ENCODE measurements around the gene RELL1.

The RELL1 gene
- 24.0 to 58.2 reads per million in 2 experiments for total RNA-seq

DNA sequence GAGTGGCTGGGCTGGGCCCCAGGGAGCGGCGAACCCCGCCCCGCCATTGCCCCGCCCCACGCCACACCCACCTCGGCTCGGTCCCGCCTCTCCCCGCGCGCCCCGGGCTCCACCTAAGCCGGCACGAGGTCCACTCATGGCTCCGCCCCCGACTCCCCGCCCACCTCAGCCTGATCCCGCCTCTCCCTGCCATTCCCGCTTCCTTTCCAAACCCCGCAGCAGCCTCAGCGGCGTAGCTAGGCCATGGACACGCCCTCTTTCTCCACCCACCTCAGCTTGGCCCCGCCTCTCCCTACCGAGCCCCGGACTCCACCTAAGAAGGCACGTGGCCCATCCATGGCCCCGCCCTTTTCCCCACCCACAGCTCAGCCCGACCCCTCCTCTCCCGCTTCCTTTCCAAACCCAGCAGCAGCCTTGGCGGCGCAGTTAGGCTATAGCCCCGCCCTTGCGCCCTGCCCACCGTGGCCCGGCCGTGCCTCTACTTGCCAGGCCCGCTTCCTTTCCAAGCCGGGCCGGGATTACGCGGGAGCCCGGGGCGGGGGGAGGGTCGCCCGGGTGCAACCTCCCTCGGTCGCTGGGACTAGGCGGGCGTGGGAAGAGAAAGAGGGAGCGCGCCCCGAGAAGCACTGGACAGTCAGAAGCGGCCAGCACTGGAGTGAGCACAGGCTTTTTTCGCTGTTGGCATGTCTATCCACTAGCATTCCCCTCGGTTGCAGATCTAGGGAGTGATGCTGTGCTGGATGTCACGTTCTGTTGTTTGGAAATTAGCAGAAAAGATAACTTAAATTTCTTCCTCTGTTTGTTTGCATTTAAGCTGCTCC, at the start of gene RELL1:
Gene RELL1 (minus strand): TSS at position 4 of the 821 bp plus-strand sequence. CDS start 89 bp downstream, outside the sequence.
- DNase-seq (ENCODE audit: low read depth) = peak; percentile 95

- no peak for DNase-seq (ENCODE audit: low read depth)
Measured at GRCh38 chr4:37735578-37735977, 49.4 kb upstream of the RELL1 start.

DNA sequence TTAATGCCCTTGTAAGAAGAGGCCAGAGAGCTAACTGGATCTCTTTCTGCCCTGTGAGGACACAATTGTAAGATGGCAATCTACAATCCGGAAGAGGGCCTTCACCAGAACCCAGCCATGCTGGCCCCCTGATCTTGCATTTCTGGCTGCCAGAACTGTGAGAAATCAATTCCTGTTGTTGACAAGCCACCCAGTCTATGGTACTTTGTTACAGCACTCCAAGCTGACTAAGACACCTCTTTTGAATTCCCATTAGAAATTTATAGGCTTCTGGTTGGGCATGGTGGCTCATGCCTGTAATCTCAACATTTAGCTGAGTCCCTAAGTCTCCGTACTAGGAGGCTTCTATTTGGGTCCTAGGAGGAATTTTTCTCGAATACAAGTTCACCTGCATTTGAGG, 48.8 kb upstream of the RELL1 start:
- DNase-seq (ENCODE audit: low read depth) = no peak

GRCh38 chr4:37733240-37733867, 47.2 kb upstream of the RELL1 start:
- DNase-seq (ENCODE audit: low read depth) = no peak

GRCh38 chr4:37732526-37733186, 46.5 kb upstream of the RELL1 start:
- no peak for DNase-seq (ENCODE audit: low read depth)

- no peak for DNase-seq (ENCODE audit: low read depth)
Measured at GRCh38 chr4:37729649-37730004, 43.5 kb upstream of the RELL1 start.

DNA sequence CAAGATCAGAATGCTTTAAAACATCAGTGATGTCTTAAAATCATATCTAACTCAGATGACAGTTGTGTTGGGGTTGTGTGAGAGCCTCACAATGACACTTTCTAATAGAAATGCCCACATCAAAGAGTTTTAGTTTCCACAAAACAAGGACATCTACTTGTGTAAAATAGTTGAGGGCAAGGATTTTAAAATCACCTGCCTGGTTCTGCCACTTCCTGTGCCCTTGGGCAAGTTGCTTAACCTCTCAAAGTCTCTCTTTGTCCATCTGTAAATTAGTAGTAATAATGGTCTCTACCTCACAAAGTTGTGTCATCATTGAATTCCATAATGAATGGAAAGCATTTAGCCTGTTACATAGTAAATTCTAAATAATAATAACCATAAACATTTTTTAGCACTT, 41.9 kb upstream of the RELL1 start:
- DNase-seq (ENCODE audit: low read depth) = no peak

DNA sequence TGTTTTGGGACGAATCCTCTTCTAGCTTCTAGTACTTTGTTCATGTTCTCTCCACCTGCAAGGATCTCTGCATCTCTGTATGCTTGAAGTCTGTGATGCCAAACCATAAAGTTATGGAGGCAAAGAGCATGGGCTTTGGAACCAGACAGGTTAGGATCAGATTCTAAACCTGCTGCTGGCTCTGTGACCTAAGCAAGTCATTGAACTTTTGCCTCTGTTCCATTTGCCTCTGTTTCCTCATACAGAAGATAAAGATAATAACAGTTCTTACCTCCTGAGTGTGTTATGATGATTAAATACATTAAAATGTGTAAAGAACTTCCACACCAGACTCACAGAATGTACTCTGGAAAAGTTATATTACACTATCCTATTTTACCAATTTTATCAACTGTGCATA, 41.5 kb upstream of the RELL1 start:
- DNase-seq (ENCODE audit: low read depth) = no peak

- DNase-seq (ENCODE audit: low read depth) = no peak
Measured at GRCh38 chr4:37726666-37727065, 40.5 kb upstream of the RELL1 start.

DNA sequence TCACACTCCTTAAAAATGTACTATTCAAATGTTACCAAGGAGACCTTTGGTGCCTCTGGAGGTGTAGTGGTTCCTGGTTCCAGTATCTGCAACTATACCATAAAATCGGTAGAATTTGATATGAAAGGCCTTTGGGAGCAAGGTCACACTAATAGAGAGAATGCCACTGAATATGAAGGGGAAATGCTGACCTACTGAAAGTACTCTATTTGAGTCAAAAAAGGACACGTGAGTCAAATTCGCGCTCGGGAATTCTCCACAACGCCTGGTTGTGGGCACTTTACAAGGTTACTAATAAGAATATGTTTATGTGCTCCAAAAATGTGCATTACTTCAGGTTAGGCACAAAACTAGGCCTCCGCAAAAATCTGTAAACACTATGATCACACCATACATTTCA, 39.5 kb upstream of the RELL1 start:
- no peak for DNase-seq (ENCODE audit: low read depth)

DNA sequence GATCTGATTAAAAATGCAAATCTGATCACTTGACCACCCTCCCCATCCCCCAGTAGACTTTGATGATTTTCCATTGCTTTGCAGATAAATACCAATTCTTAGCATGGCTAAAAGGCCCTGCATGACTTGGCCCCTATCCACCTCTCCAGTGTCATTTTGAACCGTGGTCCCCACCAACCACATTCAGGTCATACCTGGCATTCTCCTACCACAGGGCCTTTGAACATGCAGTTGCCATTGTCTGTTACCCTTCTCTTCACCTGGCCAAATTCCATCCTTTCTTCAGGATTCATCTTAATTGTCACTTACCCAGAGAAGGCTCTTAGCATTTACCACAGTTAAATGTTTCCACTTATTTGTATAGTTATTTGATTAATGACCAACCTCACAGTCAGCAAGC, 36.9 kb upstream of the RELL1 start:
- DNase-seq (ENCODE audit: low read depth) = no peak

DNA sequence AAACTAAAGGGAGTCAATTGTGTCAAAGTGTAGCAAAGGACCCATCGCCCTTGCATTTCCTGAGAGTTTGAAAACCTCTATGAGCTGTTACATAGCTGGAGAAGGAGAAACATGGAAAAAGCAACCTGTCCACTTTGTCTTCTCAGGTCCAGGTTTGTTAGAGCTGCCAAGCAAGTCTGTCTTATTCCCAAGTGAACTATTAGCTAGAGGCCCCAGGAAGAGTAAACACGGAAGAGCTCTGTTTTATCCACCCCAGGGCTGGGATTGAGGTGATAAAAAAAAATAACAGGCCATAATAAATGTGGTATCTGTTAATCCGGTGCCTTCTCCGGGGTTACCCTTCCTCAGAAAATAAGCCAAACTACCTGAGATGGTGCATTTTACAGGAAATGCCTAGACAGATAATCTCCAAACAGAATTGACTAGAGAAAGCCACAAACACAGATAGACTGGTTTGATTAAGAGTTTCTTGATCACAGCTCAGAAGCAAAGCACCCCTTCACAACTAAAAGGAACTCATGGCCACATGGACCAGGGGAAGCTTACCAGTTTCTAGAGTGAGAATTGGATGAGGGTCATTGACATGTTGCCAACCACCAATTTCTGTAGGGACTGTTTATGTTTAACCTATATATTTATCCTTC, 35.9 kb upstream of the RELL1 start:
- DNase-seq (ENCODE audit: low read depth) = no peak

DNA sequence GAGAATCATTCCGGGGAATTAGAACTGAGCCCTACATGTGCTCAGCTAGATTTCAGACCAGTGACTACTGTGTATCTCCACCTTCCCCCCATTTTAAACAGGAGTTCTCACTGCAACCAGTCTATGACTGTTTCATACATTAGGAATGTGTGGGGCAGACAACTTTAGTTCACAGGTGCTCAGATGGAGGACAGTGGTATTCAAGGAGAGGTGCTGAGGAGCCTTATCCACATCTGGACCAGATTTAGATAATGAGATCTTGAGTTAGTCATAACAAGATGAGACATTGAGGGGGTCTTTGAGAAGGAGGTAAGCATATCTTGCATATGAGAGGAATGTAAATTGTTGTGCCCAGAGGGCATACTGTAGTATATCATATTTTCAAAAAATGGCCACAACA, 32.8 kb upstream of the RELL1 start:
- no peak for DNase-seq (ENCODE audit: low read depth)

GRCh38 chr4:37717576-37717975, 31.4 kb upstream of the RELL1 start:
- no peak for DNase-seq (ENCODE audit: low read depth)

DNA sequence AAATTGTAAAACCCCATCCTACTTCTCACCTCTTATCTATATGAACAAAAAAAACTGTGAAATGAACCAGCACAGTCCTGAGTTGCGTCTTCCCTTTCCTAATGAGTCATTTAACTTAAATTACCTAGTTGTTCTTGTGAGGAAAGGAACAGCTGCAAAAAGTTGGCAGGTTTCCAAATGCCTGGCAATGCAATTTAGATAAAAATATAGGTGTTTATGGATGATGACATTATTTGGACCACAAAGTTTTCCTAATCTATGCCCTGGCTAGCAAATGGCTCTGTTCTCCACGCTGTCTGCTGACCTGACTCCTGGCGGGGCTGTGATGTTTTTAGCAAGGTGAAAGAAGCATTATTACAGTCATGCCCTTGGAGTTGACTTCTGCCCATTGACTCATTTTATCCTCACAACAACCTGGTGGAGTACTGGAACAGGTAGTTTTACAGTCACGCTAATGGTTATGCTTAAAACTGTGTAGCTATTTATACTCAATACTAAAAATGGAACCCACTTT, 29.8 kb upstream of the RELL1 start:
- no peak for DNase-seq (ENCODE audit: low read depth)

- no peak for DNase-seq (ENCODE audit: low read depth)
Measured at GRCh38 chr4:37710491-37710890, 24.3 kb upstream of the RELL1 start.

GRCh38 chr4:37706032-37706431, 19.9 kb upstream of the RELL1 start:
- DNase-seq (ENCODE audit: low read depth) = no peak

- DNase-seq (ENCODE audit: low read depth) = no peak
Measured at GRCh38 chr4:37705571-37705970, 19.4 kb upstream of the RELL1 start.

DNA sequence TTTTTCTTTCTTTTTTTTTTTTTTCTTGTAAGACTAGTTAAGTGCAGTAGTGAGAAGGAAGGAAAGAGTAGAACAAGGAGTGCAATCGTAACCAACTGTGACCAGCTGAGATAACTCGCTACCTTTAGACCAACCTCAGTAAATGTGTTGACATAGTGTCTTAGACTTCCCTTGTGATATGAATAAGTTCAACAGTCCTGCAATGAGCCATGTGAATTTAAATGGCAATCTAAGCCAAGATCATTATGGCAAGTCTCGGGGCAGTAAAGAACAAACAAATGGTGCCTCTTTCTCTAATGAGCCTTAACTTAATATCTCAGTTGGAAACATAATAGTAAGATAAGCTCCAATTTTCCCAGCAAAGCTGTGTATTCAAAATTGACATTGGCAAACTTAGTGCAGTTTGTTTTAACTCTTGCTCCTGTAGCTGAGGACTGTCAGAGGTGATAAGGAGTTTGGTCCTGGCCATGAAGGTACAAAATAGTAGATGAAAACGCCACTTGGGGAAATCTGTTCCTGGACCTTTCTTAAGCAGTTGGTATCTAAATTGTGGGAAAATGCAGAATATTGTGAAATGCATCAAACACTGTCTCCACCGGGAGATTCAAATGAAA, 13.8 kb upstream of the RELL1 start:
- DNase-seq (ENCODE audit: low read depth) = no peak

DNA sequence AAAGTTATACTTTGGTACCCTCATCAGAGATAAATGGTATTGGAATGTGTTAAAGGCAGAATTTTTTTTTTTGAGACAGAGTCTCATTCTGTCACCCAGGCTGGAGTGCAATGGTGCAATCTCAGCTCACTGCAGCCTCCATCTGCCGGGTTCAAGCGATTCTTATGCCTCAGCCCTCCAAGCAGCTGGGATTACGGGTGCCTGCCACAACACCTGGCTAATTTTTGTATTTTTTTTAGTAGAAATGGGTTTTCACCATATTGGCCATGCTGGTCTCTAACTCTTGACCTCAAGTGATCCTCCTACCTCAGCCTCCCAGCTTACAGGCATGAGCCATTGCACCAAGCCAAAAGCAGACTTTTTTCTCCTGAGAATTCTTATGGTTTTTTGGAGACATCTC, 11.4 kb upstream of the RELL1 start:
- no peak for DNase-seq (ENCODE audit: low read depth)

DNA sequence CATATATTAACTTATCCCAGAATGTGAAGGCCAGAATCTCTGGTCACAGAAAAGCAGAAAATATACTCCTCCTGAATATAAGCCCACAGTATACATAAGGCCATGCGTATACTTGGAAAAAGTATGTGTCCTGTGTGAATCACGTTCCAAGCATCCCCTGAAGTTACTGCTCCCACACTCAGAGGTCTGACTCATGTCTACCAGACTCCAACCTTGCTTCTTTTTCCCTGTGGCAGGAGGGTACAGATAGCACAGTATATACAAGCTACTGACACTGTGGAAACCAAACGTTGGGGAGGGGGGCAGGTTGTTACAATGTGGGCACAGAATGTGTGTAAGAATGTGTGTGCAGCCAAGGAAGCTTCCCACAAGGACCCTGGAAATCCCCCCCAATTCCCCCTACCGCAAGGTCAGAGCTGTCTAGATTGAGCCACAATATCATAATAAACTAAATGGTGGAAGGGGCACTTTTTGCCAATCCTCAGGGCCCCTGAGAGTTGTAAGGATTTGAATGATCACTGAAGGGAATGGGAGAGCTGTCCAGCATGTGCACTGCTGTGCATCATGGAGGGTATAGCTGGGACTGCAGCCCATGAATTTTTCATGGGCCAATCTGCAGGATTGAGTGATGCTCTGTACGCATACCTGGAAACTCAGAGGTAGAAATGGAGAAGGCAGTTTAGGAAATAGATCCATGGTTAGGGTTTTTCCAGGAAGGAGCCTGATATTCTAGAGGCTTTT, 7.4 kb upstream of the RELL1 start:
- no peak for DNase-seq (ENCODE audit: low read depth)
